Nephron (organoid): ENCODE measurements around the gene KEL.
"Not testable (repeated sequence)": the region's sequence is repeated elsewhere in the genome, so short reads cannot be mapped to it uniquely, and the experiment has no call there.

Source experiments
- H3K27ac Mint-ChIP-seq, 3 experiments: 2 replicates each; pipeline ENCODE4 v1.8.0; 2020; ENCODE audit warnings: mixed read lengths in 3 of 3, mild to moderate bottlenecking in 2 of 3, moderate library complexity in 1 of 3
- H3K27me3 Mint-ChIP-seq: 2 replicates; pipeline ENCODE4 v1.8.0; 2021; ENCODE audit warnings: low read depth, mild to moderate bottlenecking, moderate library complexity, mixed read lengths
- H3K36me3 Mint-ChIP-seq: 2 replicates; pipeline ENCODE4 v1.8.0; 2020; ENCODE audit warnings: low read depth, mixed read lengths
- H3K4me1 Mint-ChIP-seq: 2 replicates; pipeline ENCODE4 v1.8.0; 2020; ENCODE audit warnings: mixed read lengths
- H3K4me3 Mint-ChIP-seq, 3 experiments: 2 replicates each; pipeline ENCODE4 v1.8.0; 2020; ENCODE audit warnings: mild to moderate bottlenecking in 3 of 3, mixed read lengths in 3 of 3, moderate library complexity in 2 of 3
- H3K9me3 Mint-ChIP-seq: 2 replicates; pipeline ENCODE4 v1.8.0; 2020; ENCODE audit warnings: mixed read lengths
- TF ChIP-seq, protein P1 (sequence below), 3 experiments: fragments of 200-600 bp; sonication (generic); IDR thresholded peaks; one replicate each; pipeline ENCODE4 v1.5.0; 2021; ENCODE audit warnings: antibody characterized with exemption in 3 of 3; ENCODE audit not compliant: unreplicated experiment in 3 of 3

The KEL gene

DNA sequence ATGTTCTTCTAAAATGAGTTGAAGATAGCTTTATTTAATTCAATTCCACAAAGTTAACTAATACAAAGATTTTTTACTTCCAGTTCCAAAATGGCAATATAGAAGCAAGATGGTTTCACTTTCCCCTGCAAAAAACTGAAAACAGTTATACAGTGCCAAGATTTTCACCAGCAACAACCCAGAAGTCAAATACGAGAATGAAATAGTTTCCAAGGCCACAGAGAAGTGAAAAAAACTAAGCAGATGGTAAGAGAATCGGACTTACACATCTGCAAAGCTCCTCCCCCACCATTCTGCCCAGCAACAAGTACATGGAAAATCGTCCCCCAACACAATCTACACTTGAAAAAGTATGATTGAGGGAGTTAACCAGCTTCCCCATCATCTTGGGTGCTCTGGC lies 30.3 kb upstream of the KEL start:
- H3K27me3 Mint-ChIP-seq = no peaks in the 10 kb centered on the region
- no peaks in the 10 kb centered on the region for H3K9me3 Mint-ChIP-seq
- no peaks in the 10 kb centered on the region for H3K4me1 Mint-ChIP-seq
- no peak overlapping the region for H3K4me3 Mint-ChIP-seq
- no peak overlapping the region for H3K27ac Mint-ChIP-seq
- no peaks in the 10 kb centered on the region for H3K36me3 Mint-ChIP-seq
- TF ChIP-seq, protein P1, sequence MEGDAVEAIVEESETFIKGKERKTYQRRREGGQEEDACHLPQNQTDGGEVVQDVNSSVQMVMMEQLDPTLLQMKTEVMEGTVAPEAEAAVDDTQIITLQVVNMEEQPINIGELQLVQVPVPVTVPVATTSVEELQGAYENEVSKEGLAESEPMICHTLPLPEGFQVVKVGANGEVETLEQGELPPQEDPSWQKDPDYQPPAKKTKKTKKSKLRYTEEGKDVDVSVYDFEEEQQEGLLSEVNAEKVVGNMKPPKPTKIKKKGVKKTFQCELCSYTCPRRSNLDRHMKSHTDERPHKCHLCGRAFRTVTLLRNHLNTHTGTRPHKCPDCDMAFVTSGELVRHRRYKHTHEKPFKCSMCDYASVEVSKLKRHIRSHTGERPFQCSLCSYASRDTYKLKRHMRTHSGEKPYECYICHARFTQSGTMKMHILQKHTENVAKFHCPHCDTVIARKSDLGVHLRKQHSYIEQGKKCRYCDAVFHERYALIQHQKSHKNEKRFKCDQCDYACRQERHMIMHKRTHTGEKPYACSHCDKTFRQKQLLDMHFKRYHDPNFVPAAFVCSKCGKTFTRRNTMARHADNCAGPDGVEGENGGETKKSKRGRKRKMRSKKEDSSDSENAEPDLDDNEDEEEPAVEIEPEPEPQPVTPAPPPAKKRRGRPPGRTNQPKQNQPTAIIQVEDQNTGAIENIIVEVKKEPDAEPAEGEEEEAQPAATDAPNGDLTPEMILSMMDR (IDR thresholded peaks at IDR 0.05; ENCODE audit: unreplicated experiment in 3 of 3) = no peak

DNA sequence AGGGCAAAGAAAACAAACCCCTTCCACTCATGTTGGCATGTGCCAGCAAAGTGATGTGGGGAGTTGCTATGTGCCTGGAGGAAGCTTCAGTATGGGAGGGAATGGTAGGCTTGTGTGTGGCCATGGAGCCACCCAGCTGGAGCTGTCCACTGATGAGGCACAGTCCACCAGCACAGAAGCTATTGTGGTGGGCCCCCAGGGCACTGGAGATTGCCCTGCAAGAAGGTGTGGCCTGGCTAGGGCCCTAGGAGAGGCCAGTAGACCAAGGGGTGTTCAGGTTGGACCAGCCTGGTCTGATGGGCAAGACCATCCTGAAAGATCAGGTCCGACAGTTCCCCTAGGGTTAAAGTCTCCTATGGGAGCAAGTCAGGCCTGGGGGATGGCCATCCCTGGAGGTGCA lies 22.1 kb upstream of the KEL start:
- H3K27me3 Mint-ChIP-seq = peaks cover 4% of the 10 kb centered on the region

DNA sequence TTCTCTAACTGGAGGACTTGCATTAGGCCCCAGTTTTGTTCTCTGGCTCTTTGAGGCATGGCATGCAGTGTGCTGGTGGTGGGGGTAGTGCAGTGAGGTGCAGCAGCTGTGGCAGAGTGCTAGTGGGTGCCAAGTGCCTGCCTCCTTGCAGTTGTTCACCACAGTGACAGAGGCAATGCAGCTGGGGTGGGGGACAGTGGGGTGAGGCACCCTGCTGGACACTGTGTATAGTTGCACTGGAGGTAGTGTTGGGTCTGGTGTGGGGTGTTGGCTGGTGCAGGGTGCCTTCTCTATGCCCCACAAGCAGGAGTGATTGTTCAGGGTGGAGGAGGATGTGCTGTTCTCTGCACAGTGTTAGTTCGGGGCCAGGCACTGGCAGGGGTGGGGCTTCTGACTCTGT lies 21.7 kb upstream of the KEL start:
- H3K4me3 Mint-ChIP-seq = no peak overlapping the region
- TF ChIP-seq, protein P1 (IDR thresholded peaks at IDR 0.05; ENCODE audit: unreplicated experiment in 3 of 3) = no peak
- peaks cover 4% of the 10 kb centered on the region for H3K27me3 Mint-ChIP-seq
- no peak overlapping the region for H3K27ac Mint-ChIP-seq
- no peaks in the 10 kb centered on the region for H3K4me1 Mint-ChIP-seq
- H3K9me3 Mint-ChIP-seq = peaks cover 33% of the 10 kb centered on the region
- no peaks in the 10 kb centered on the region for H3K36me3 Mint-ChIP-seq

More for the DNA sequence above, 22.1 kb upstream of the KEL start:
- TF ChIP-seq, protein P1 (IDR thresholded peaks at IDR 0.05; ENCODE audit: unreplicated experiment in 3 of 3) = no peak
- Mint-ChIP-seq H3K36me3 (no peaks in the 10 kb centered on the region), H3K9me3 (peaks cover 28% of the 10 kb centered on the region), H3K4me1 (no peaks in the 10 kb centered on the region), H3K4me3 (no peak overlapping the region), H3K27ac (no peak overlapping the region)

- H3K27me3 Mint-ChIP-seq, H3K4me3 Mint-ChIP-seq, H3K27ac Mint-ChIP-seq, H3K4me1 Mint-ChIP-seq, H3K36me3 Mint-ChIP-seq: not testable (repeated sequence)
- H3K9me3 Mint-ChIP-seq = peaks cover 44% of the 10 kb centered on the region
These were observed 16.2 kb upstream of the KEL start for GRCh38 chr7:142978402-142978801.

DNA sequence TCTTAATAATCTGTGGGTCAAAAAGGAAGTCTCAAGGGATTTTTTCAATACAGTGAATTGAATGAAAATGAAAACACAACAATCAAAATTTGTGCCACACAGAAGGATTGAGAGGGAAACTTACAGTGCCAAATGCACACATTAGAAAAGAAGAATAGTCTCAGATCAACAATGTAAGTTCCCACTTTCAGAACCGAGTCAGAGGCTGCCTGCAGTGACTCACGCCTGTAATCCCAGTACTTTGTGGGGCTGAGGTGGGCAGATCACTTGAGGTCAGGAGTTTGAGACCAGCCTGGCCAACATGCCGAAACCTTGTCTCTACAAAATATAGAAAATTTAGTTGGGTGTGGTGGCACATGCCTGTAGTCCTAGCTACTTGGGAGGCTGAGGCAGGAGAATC lies 12.5 kb upstream of the KEL start:
- TF ChIP-seq, protein P1 (IDR thresholded peaks at IDR 0.05; ENCODE audit: unreplicated experiment in 3 of 3) = no peak
- H3K27me3 Mint-ChIP-seq = peaks cover 5% of the 10 kb centered on the region
- peaks cover 24% of the 10 kb centered on the region for H3K9me3 Mint-ChIP-seq
- no peak overlapping the region for H3K27ac Mint-ChIP-seq
- H3K36me3 Mint-ChIP-seq = no peaks in the 10 kb centered on the region
- H3K4me3 Mint-ChIP-seq = no peak overlapping the region
- H3K4me1 Mint-ChIP-seq = no peaks in the 10 kb centered on the region

DNA sequence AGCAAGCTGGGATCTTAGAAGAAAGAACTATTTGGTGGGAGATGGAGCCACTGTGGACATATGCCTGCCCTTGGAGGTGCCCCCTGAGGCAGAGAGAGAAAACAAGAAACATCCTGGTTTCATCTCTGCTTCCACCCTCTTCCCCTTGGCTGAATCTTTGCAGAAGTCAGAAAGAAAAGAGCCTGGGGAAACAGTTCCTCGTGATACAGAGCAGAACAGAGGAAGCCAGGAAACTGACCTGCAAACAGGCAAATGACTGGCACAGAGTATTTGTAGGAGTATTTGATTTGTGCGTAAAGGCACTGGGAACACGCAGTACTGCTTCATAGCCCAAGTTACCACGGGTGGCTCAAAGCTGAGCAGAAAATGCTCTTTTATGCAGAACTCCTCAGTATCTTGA lies 7.0 kb upstream of the KEL start:
- no peaks in the 10 kb centered on the region for H3K36me3 Mint-ChIP-seq
- no peaks in the 10 kb centered on the region for H3K4me1 Mint-ChIP-seq
- TF ChIP-seq, protein P1 (IDR thresholded peaks at IDR 0.05; ENCODE audit: unreplicated experiment in 3 of 3) = no peak
- H3K27me3 Mint-ChIP-seq = peaks cover 5% of the 10 kb centered on the region
- H3K27ac Mint-ChIP-seq = no peak overlapping the region
- peaks cover 5% of the 10 kb centered on the region for H3K9me3 Mint-ChIP-seq
- no peak overlapping the region for H3K4me3 Mint-ChIP-seq
